ENCODE measurements around the gene CFTR. TPM values are rescaled to one million over a fixed set of nuclear protein-coding genes. Genes with fewer than 3 reads are reported as not detected.

CFTR gene
- total RNA-seq, 1 experiment from 2014 or later: not detected

GRCh38 chr7:117564080-117564479 is 84.3 kb downstream of the CFTR start:
- Histone ChIP-seq H3K9me2 (ENCODE audit: insufficient read depth) (no peaks in the 10 kb centered on the region), H4K20me1 (ENCODE audit: insufficient read depth) (no peaks in the 10 kb centered on the region), H3K36me3 (ENCODE audit: control insufficient read depth in 1 of 2, insufficient read depth in 2 of 2, low read length in 2 of 2) (no peaks in the 10 kb centered on the region), H3K4me1 (ENCODE audit: control insufficient read depth in 1 of 2, insufficient read depth in 2 of 2, low read length in 2 of 2) (no peaks in the 10 kb centered on the region), H3K9ac (ENCODE audit: low read length) (no peak overlapping the region), H3K27me3 (ENCODE audit: insufficient read depth, low read length) (no peaks in the 10 kb centered on the region), H2AFZ (ENCODE audit: low read depth, low read length, poor library complexity, severe bottlenecking) (peak overlapping the region; percentile 20), H3K9me3 (ENCODE audit: control insufficient read depth in 1 of 2, insufficient read depth in 1 of 2, low read depth in 1 of 2, low read length in 2 of 2) (no peaks in the 10 kb centered on the region), H3K79me2 (ENCODE audit: insufficient read depth, low read length) (no peaks in the 10 kb centered on the region), H3K4me3 (replicated peaks in 1 of 2; ENCODE audit: low read depth in 1 of 2, low read length in 2 of 2) (no peak overlapping the region), H3K4me2 (ENCODE audit: low read length) (no peak overlapping the region), H3K27ac (ENCODE audit: low read depth, low read length) (no peak overlapping the region)
- no TSS peak for BruUV-seq (replicated peaks)
- ChIA-PET POLR2A (no interaction called here), CTCF (no interaction called here), RAD21 (ENCODE audit: low non-redundant PET in 1 of 2, low total read pairs in 2 of 2, uncharacterized antibody in 2 of 2, unreplicated experiment in 2 of 2) (no interaction called here)
- no peak for TF ChIP-seq EZH2phosphoT487 (IDR thresholded peaks at IDR 0.05; ENCODE audit: borderline replicate concordance)
- TF ChIP-seq YY1 (IDR thresholded peaks at IDR 0.05; ENCODE audit: extremely low read depth, insufficient replicate concordance, low read depth, low read length): no peak
- TF ChIP-seq JUND (IDR thresholded peaks at IDR 0.05): no peak
- intact Hi-C loops (cut with micrococcal nuclease): no loop called here
- no peak for DNase-seq (ENCODE audit: low read depth, low spot score)
- no peak for ATAC-seq

DNA sequence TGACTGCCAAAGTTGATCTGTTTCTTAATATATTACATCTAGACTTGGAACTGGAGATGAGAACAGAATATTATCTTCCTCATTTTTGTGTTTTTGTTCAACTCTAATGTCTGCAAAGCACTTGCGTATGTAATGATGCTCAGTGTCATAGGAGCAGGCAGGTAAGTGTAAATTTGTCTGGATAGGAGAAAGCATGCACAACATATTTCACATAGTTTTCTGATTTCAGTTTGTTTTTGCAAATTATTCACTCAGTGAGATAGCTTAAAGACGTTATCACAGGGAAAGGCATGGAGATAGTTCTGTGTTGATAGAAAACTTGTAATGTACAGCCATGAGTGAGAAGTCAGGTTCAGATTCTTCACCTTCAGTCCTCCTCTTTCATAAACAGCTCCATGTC is 84.8 kb downstream of the CFTR start:
- H3K36me3 ChIP-seq (ENCODE audit: control insufficient read depth in 1 of 2, insufficient read depth in 2 of 2, low read length in 2 of 2): no peaks in the 10 kb centered on the region
- DNase-seq (ENCODE audit: low read depth, low spot score) (no peak), ATAC-seq (no peak)
- no peaks in the 10 kb centered on the region for H3K9me3 ChIP-seq (ENCODE audit: control insufficient read depth in 1 of 2, insufficient read depth in 1 of 2, low read depth in 1 of 2, low read length in 2 of 2)
- H4K20me1 ChIP-seq (ENCODE audit: insufficient read depth): no peaks in the 10 kb centered on the region
- H3K9me2 ChIP-seq (ENCODE audit: insufficient read depth): no peaks in the 10 kb centered on the region
- H3K27ac ChIP-seq (ENCODE audit: low read depth, low read length): no peak overlapping the region
- ChIA-PET POLR2A (no interaction called here), CTCF (no interaction called here), RAD21 (ENCODE audit: low non-redundant PET in 1 of 2, low total read pairs in 2 of 2, uncharacterized antibody in 2 of 2, unreplicated experiment in 2 of 2) (no interaction called here)
- no peak overlapping the region for H2AFZ ChIP-seq (ENCODE audit: low read depth, low read length, poor library complexity, severe bottlenecking)
- H3K4me3 ChIP-seq (replicated peaks in 1 of 2; ENCODE audit: low read depth in 1 of 2, low read length in 2 of 2): no peak overlapping the region
- H3K79me2 ChIP-seq (ENCODE audit: insufficient read depth, low read length): no peaks in the 10 kb centered on the region
- H3K4me1 ChIP-seq (ENCODE audit: control insufficient read depth in 1 of 2, insufficient read depth in 2 of 2, low read length in 2 of 2): no peaks in the 10 kb centered on the region
- no TSS peak for BruUV-seq (replicated peaks)
- no peak overlapping the region for H3K9ac ChIP-seq (ENCODE audit: low read length)
- no peaks in the 10 kb centered on the region for H3K27me3 ChIP-seq (ENCODE audit: insufficient read depth, low read length)
- no peak overlapping the region for H3K4me2 ChIP-seq (ENCODE audit: low read length)
- intact Hi-C loops (cut with micrococcal nuclease): no loop called here
- no peak for TF ChIP-seq TCF7L2 (IDR thresholded peaks at IDR 0.05; ENCODE audit: borderline replicate concordance, extremely low read depth, insufficient read depth, insufficient read length)
- no peak for TF ChIP-seq JUND (IDR thresholded peaks at IDR 0.05)
- TF ChIP-seq POLR2AphosphoS5 (IDR thresholded peaks at IDR 0.05; ENCODE audit: low read depth, low read length): no peak
- TF ChIP-seq RAD21 (IDR thresholded peaks at IDR 0.05; ENCODE audit: low read depth): no peak
- no peak for TF ChIP-seq ZNF274 (IDR thresholded peaks at IDR 0.05; ENCODE audit: low read depth, low read length)
- TF ChIP-seq SP1 (IDR thresholded peaks at IDR 0.05; ENCODE audit: low read depth): no peak
- TF ChIP-seq YY1 (IDR thresholded peaks at IDR 0.05; ENCODE audit: extremely low read depth, insufficient replicate concordance, low read depth, low read length): no peak
- TF ChIP-seq REST (IDR thresholded peaks at IDR 0.05; ENCODE audit: low read depth): no peak
- TF ChIP-seq FOSL1 (IDR thresholded peaks at IDR 0.05; ENCODE audit: low read depth): no peak
- no peak for TF ChIP-seq ATF3 (IDR thresholded peaks at IDR 0.05)
- TF ChIP-seq, protein P1, sequence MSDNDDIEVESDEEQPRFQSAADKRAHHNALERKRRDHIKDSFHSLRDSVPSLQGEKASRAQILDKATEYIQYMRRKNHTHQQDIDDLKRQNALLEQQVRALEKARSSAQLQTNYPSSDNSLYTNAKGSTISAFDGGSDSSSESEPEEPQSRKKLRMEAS (IDR thresholded peaks at IDR 0.05): no peak
- no peak for TF ChIP-seq SIN3A (IDR thresholded peaks at IDR 0.05; ENCODE audit: low read depth)
- no peak for TF ChIP-seq ZBTB33 (IDR thresholded peaks at IDR 0.05; ENCODE audit: extremely low read depth, insufficient replicate concordance, low read length)
- no peak for TF ChIP-seq EZH2phosphoT487 (IDR thresholded peaks at IDR 0.05; ENCODE audit: borderline replicate concordance)
- no peak for TF ChIP-seq CBX3 (IDR thresholded peaks at IDR 0.05; ENCODE audit: low read depth)
- TF ChIP-seq CEBPB (IDR thresholded peaks at IDR 0.05; ENCODE audit: low read depth): no peak
